HepG2 (cell line): ENCODE measurements around the gene IER2.

Experiments used
- SMC3 ChIP-seq: IDR thresholded peaks from 2 replicates; pipeline ENCODE4 v1.6.1; 2011; ENCODE audit warnings: low read length, improper control_type of control experiment
- ZNF83 ChIP-seq: sonication (generic); formaldehyde crosslinking; IDR thresholded peaks from 2 replicates; pipeline ENCODE4 v1.4.0; 2020; ENCODE audit warnings: missing genetic modification reagents, mild to moderate bottlenecking, borderline replicate concordance
- TF ChIP-seq, protein P1 (sequence below): sonication (generic); formaldehyde crosslinking; IDR thresholded peaks from 2 replicates; pipeline ENCODE4 v1.5.0; 2020; ENCODE audit warnings: mild to moderate bottlenecking, missing genetic modification reagents, moderate library complexity

DNA sequence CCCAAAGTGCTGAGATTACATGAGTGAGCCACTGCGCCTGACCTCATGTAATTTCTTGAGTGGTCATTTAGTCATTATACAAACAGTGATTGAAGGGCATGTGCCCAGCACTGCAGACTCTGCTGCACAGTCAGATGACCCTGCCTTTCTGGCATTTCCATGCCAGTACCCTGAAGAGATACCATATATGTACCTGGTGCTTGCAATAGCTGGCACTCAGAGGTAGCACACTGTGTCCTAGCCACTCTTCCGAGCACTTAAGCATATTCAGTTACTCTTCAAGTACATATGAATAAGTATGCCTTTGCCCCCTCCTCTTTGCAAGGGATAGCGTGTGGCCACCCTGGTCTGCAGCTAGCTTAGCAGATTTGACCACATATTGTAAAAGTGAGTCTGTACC, 15.6 kb upstream of the IER2 start:
- TF ChIP-seq, protein P1, sequence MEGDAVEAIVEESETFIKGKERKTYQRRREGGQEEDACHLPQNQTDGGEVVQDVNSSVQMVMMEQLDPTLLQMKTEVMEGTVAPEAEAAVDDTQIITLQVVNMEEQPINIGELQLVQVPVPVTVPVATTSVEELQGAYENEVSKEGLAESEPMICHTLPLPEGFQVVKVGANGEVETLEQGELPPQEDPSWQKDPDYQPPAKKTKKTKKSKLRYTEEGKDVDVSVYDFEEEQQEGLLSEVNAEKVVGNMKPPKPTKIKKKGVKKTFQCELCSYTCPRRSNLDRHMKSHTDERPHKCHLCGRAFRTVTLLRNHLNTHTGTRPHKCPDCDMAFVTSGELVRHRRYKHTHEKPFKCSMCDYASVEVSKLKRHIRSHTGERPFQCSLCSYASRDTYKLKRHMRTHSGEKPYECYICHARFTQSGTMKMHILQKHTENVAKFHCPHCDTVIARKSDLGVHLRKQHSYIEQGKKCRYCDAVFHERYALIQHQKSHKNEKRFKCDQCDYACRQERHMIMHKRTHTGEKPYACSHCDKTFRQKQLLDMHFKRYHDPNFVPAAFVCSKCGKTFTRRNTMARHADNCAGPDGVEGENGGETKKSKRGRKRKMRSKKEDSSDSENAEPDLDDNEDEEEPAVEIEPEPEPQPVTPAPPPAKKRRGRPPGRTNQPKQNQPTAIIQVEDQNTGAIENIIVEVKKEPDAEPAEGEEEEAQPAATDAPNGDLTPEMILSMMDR, result no peak
- TF ChIP-seq SMC3 (no peak), ZNF83 (CRISPR knock-in tag) (no peak)
